Heart left ventricle (tissue), 16 donors: ENCODE results near the gene MLST8. TPM values are rescaled to one million over a fixed set of nuclear protein-coding genes. Genes with fewer than 3 reads are reported as not detected.

Experiments used
- ATAC-seq, 4 donors: fragments of 200-7000 bp; cut with Tn5 transposase; one replicate each; pipeline ENCODE4 v1.9.1; 2020 to 2022; ENCODE audit warnings: moderate library complexity in 4 of 4, mild to moderate bottlenecking in 3 of 4, moderate number of reproducible peaks in 1 of 4
- DNase-seq, 5 donors: peaks; one replicate each; pipeline ENCODE4 v3.0.0-alpha.2; 2020
- H3K27ac ChIP-seq, 12 donors: fragments of 200-600 bp; sonication (generic) in 4 of 12; one replicate each; pipeline versions ENCODE4 v1.5.0 to v1.8.0; 2016 to 2022; ENCODE audit warnings: mild to moderate bottlenecking in 2 of 12
- H3K27me3 ChIP-seq, 9 donors: fragments of 200-600 bp; sonication (generic) in 2 of 9; one replicate each; pipeline versions ENCODE4 v1.5.1 to v1.8.0; 2016 to 2022; ENCODE audit warnings: mild to moderate bottlenecking in 3 of 9
- H3K36me3 ChIP-seq, 9 donors: fragments of 200-600 bp; sonication (generic) in 2 of 9; one replicate each; pipeline versions ENCODE4 v1.5.0 to v1.8.0; 2018 to 2022; ENCODE audit warnings: mild to moderate bottlenecking in 2 of 9
- H3K4me1 ChIP-seq, 12 donors: fragments of 200-600 bp; sonication (generic) in 4 of 12; one replicate each; pipeline versions ENCODE4 v1.5.0 to v1.8.0; 2016 to 2022; ENCODE audit warnings: mild to moderate bottlenecking in 3 of 12
- H3K4me3 ChIP-seq, 12 donors: fragments of 200-600 bp; sonication (generic) in 4 of 12; one replicate each; pipeline versions ENCODE4 v1.5.0 to v1.8.0; 2017 to 2022; ENCODE audit warnings: mild to moderate bottlenecking in 9 of 12, moderate library complexity in 4 of 12
- H3K9me3 ChIP-seq, 12 donors: fragments of 200-600 bp; sonication (generic) in 4 of 12; one replicate each; pipeline versions ENCODE4 v1.5.0 to v1.8.0; 2016 to 2022; ENCODE audit warnings: mild to moderate bottlenecking in 1 of 12
- CTCF ChIP-seq, 12 donors: fragments of 200-600 bp; sonication (generic) in 4 of 12; IDR thresholded peaks; one replicate each; pipeline versions ENCODE4 v1.5.0 to v1.8.0; 2018 to 2022; ENCODE audit warnings: antibody characterized with exemption in 12 of 12, mild to moderate bottlenecking in 5 of 12
- POLR2A ChIP-seq, 2 donors: fragments of 450-650 bp; IDR thresholded peaks; one replicate each; pipeline ENCODE4 v1.6.1; 2017; ENCODE audit warnings: antibody characterized with exemption in 2 of 2, mild to moderate bottlenecking in 2 of 2, moderate library complexity in 2 of 2
- WGBS, 4 donors: extraction: QIAGEN DNeasy Blood & Tissue Kit in 2 of 4; methylation state at CpG; one replicate each; pipeline versions ENCODE4 v1.1.5 to v1.1.7; 2013 to 2018; 5-methylcytosine and 5-hydroxymethylcytosine counted together
- intact Hi-C, 10 donors: fragments of 100-400 bp; cut with DNase I; formaldehyde crosslinking; loops; one replicate each; pipeline versions ENCODE4 v1.11.1 to v1.14.2; 2022
- polyA plus RNA-seq, 2 donors: library from polyadenylated mRNA; stranded (reverse); fragments of 200-250 nt; gene quantifications; one replicate each; pipeline ENCODE4 v1.2.3, GENCODE V29; 2013
- total RNA-seq, 9 donors: library from RNA; depleted of rRNA in 2 of 9; stranded (reverse); fragments of >200 nt in 2 of 9; fragmentation: NEBNext Ultra II Directional in 3 of 9; extraction: Animal tissue kit (Norgen Biotek cat#: 25700) in 3 of 9; gene quantifications; one replicate each; pipeline versions ENCODE4 v1.1.0 to v1.2.4, GENCODE V29; 2016 to 2023
- donor health status: ischemic (EF 13 %, LVEDD 7.1; RV severe dilation, severe dysfunction).
- donor health status: healthy with polysubstance abuse.
- donor health status: DM: no; HTN: yes; CAD: no.
- donor health status: DM: no; HTN: no; CAD: no.
- donor health status: ischemic (EF 25% LVEDD 6.9; RV normal size, moderate dysfunction).
- donor health status: ischemic (EF 25% LVEDD 5.7; RV mildly dilated, moderate dysfunction).
- donor health status: healthy.
- donor health status: DM: yes; HTN: yes; CAD: no.
- donor health status: ischemic (EF 35%, LVEDD 5.7; RV mildly dilated, moderate dysfunction).
- donor health status: nonischemic (EF 11% LVEDD 7.7; RV severe dilation, severe dysfunction).
- donor health status: DM: yes; HTN: yes; CAD: no.
- donor health status: PGD.
- donor health status: ischemic (EF 29% LVEDD 5.4; RV normal size, mild dysfunction).
- donor health status: nonischemic (EF 23%, LVEDD 6.1; RV moderate dilation, normal function).

Gene MLST8
- total and polyA plus RNA-seq, 11 donors, result 19.8 to 49.0 (median 23.5) TPM

GRCh38 chr16:2250652-2251295, 45.5 kb downstream of the MLST8 start:
- H3K4me3 ChIP-seq, result peak overlapping the region; percentile 63 to 99 (median 80)
- no peaks in the 10 kb centered on the region for H3K27me3 ChIP-seq
- intact Hi-C loops, result loop anchor here in 3 of 10 donors (1.0 to 10.0 kb wide), 5 partner anchors 18 to 96 kb away; partner anchors contain the start of genes TRAF7 (in 3 of the 3), MLST8 (in 1 of the 3) and RNPS1 (in 1 of the 3)
- peak overlapping the region; percentile 88 to 97 (median 92) for H3K27ac ChIP-seq
- no peaks in the 10 kb centered on the region for H3K9me3 ChIP-seq
- ATAC-seq (peak in 1 of 4 donors; percentile 0), DNase-seq (no peak)
- H3K4me1 ChIP-seq, result peaks cover 2 to 24% (median 16%) of the 10 kb centered on the region in 12 donors
- WGBS, 4 donors, result 3 to 6% (median 4%) methylated on average over 24 to 35 of the region's 35 CpGs
- H3K36me3 ChIP-seq, result peaks cover 2 to 54% (median 46%) of the 10 kb centered on the region in 9 donors
- no peak for TF ChIP-seq POLR2A (IDR thresholded peaks at IDR 0.05)
- TF ChIP-seq CTCF (IDR thresholded peaks at IDR 0.05), result no peak

- ATAC-seq, result peak; percentile 97 to 99 (median 98)
- peak; percentile 97 to 99 (median 97) for DNase-seq
- H3K36me3 ChIP-seq, result peaks cover under 1 to 54% (median 46%) of the 10 kb centered on the region in 9 donors
- H3K27ac ChIP-seq, result peak within 1 kb of the TSS; percentile 88 to 97 (median 92)
- intact Hi-C loops, result loop anchor here in 3 of 10 donors (1.0 to 10.0 kb wide), 5 partner anchors 17 to 97 kb away; partner anchors contain the start of genes TRAF7 (in 3 of the 3), MLST8 (in 1 of the 3) and RNPS1 (in 1 of the 3)
- H3K4me1 ChIP-seq, result peaks cover 2 to 24% (median 16%) of the 10 kb centered on the region in 12 donors
- WGBS, 4 donors, result 1 to 11% (median 4%) methylated on average over 3 to 88 of the region's 88 CpGs
- TF ChIP-seq CTCF (IDR thresholded peaks at IDR 0.05) (peak; percentile 60 to 96 (median 78)), POLR2A (IDR thresholded peaks at IDR 0.05) (peak; percentile 43 to 90)
- H3K27me3 ChIP-seq, result no peaks in the 10 kb centered on the region
- peak within 1 kb of the TSS; percentile 63 to 99 (median 80) for H3K4me3 ChIP-seq
- H3K9me3 ChIP-seq, result no peaks in the 10 kb centered on the region
Measured at GRCh38 chr16:2251296-2252111, 46.2 kb downstream of the MLST8 start, which contains the start of gene ECI1. TSS of gene ECI1 (minus strand) at chr16:2251587. CDS start at chr16:2251566, 21 bp downstream.

GRCh38 chr16:2252806-2253148, 47.5 kb downstream of the MLST8 start:
- 93 to 97% (median 96%) methylated on average over 7 of the region's 7 CpGs for WGBS, 4 donors
- Histone ChIP-seq H3K4me1 (peaks cover 2 to 24% (median 16%) of the 10 kb centered on the region in 12 donors), H3K27ac (peak overlapping the region in 2 of 12 donors; percentile 89 to 92), H3K4me3 (no peak overlapping the region), H3K36me3 (peaks cover 8 to 63% (median 53%) of the 10 kb centered on the region in 9 donors), H3K27me3 (no peaks in the 10 kb centered on the region), H3K9me3 (no peaks in the 10 kb centered on the region)
- TF ChIP-seq POLR2A (IDR thresholded peaks at IDR 0.05) (no peak), CTCF (IDR thresholded peaks at IDR 0.05) (no peak)
- no peak for ATAC-seq
- intact Hi-C loops, result loop anchor here in 3 of 10 donors (5.0 to 10.0 kb wide), 3 partner anchors 45 to 98 kb away; partner anchors contain the start of genes TRAF7 (in 2 of the 3) and MLST8 (in 1 of the 3)
- peak in 1 of 5 donors; percentile 10 for DNase-seq
